Choroid plexus epithelial cell (primary cell): ENCODE data around the gene TTC13.

ENCODE experiments used
- DNase-seq: peaks from one replicate; pipeline ENCODE4 v3.0.0-alpha.2; 2010; ENCODE audit warnings: low read depth
- H3K4me3 ChIP-seq: 2 replicates; pipeline ENCODE4 v1.5.1; 2011; ENCODE audit warnings: low read depth, mild to moderate bottlenecking, control low read depth, low read length, moderate library complexity
- CTCF ChIP-seq: conservative IDR thresholded peaks from 2 replicates; pipeline ENCODE4 v1.5.1; 2011; ENCODE audit warnings: low read depth, mild to moderate bottlenecking, control low read depth, inconsistent platforms, low read length, moderate library complexity

TTC13 gene

GRCh38 chr1:230909974-230910754 is 68.5 kb downstream of the TTC13 start:
- no peak for TF ChIP-seq CTCF
- DNase-seq: no peak
- H3K4me3 ChIP-seq: no peak overlapping the region

- DNase-seq: no peak
Observed at GRCh38 chr1:230907472-230908205, 71.0 kb downstream of the TTC13 start.

GRCh38 chr1:230906226-230906625 is 72.4 kb downstream of the TTC13 start:
- no peak for TF ChIP-seq CTCF
- H3K4me3 ChIP-seq: no peak overlapping the region
- no peak for DNase-seq

More at GRCh38 chr1:230907472-230908205, 71.0 kb downstream of the TTC13 start:
- H3K4me3 ChIP-seq: no peak overlapping the region
- no peak for TF ChIP-seq CTCF

- H3K4me3 ChIP-seq: no peak overlapping the region
- no peak for TF ChIP-seq CTCF
- DNase-seq: no peak
Observed at GRCh38 chr1:230905733-230906132, 72.9 kb downstream of the TTC13 start.

- no peak for TF ChIP-seq CTCF
- no peak for DNase-seq
- no peak overlapping the region for H3K4me3 ChIP-seq
Observed at GRCh38 chr1:230902349-230902923, 76.2 kb downstream of the TTC13 start.

- peak; percentile 13 for DNase-seq
- TF ChIP-seq CTCF: no peak
- no peak overlapping the region for H3K4me3 ChIP-seq
Observed at GRCh38 chr1:230901671-230902070, 77.0 kb downstream of the TTC13 start.
